ENCODE results near the gene RBM47. TPM values are rescaled to one million over a fixed set of nuclear protein-coding genes. Genes with fewer than 3 reads are reported as not detected.

Gene RBM47
- total and polyA plus RNA-seq, 7 experiments from 2014 or later: 0.17 to 47.2 (median 1.9) TPM

DNA sequence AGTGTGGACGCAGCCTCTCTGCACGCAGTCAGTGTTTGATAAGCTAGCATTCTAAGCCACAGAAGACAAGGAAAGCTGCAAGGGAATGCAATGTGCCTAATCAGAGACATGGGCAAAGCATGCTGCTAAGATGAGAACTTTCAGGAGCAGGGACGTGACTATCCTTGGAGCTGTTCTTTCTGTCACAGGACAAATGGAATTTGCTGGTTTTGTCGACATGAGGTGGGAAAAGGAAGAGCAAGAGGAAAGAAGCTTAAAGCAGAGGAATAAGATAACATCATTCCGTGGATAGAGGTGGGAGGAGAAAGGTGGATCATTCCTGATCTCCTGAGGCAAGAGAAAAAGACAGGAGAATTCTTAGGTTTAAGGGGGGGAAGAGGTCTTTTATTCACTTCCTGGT lies 33.7 kb downstream of the RBM47 start:
- no peak for DNase-seq
- Mint-ChIP-seq H3K27me3 (peaks cover 0 to 4% (median 0%) of the 10 kb centered on the region in 5 donors), H3K9me3 (peaks cover 0 to 4% (median 0%) of the 10 kb centered on the region in 11 donors), H3K36me3 (peaks cover 0 to 1% (median 0%) of the 10 kb centered on the region in 5 donors), H3K4me1 (peaks cover 0 to 5% (median 0%) of the 10 kb centered on the region in 7 donors), H3K4me3 (no peak overlapping the region), H3K27ac (no peak overlapping the region)
- no peak for ATAC-seq
- ChIA-PET CTCF (no interaction called here), POLR2A (no interaction called here)
- Histone ChIP-seq H3K4me1 (ENCODE audit: control insufficient read depth in 2 of 2, insufficient read depth in 2 of 2, low read length in 2 of 2) (no peaks in the 10 kb centered on the region), H3K36me3 (ENCODE audit: control insufficient read depth in 2 of 3, insufficient read depth in 3 of 3, low read length in 3 of 3) (no peaks in the 10 kb centered on the region), H3K9me3 (ENCODE audit: control insufficient read depth in 2 of 3, low read length in 3 of 3) (no peaks in the 10 kb centered on the region), H3K4me3 (ENCODE audit: low read length) (no peak overlapping the region), H3K27ac (ENCODE audit: low read depth, low read length) (no peak overlapping the region), H3K27me3 (ENCODE audit: control insufficient read depth in 2 of 2, insufficient read depth in 2 of 2, low read length in 2 of 2) (no peaks in the 10 kb centered on the region)
- intact Hi-C loops (cut with micrococcal nuclease): no loop called here

DNA sequence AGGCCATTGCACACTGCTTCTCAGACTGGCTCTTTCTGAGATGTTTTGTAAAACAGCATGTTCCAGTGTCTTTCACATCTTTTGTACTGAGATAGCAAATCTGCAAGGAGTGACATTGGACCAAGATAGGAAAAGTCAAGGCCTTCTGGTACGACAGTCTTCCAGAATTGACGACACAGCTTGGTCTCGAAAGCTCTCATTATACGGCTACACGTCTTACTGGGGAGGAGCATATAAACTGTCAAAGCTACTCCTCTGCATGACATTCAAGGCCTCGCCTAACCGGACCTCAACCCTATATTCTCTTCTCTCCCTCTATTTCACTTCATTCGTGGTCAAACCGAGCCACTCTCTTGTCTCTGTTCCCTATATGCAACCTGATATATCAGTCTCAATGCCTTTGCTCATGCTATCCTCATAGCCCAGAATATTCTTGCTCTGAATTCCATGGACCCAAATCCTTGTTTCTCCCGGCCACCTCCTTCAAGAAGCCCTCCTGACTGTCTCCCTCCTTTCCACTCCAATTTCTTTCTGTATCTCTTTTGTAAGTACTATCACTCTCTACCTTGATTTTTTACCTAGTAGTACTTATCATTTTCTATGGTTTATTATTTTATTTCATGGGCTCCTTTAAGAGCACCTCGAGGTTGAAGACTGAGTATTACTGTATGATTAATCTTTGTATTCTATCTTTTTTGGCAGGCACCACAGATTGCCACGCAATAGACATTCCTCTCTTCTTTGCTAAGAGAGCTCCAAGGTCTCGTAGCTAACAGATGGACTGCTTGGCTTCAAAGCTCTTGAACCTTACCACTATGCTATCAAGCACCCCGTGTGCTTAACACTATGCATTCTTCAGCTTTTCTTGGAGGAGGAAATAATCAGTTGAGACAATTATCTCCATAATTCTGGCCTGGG lies 35.1 kb downstream of the RBM47 start:
- peak overlapping the region in 1 of 9 donors; percentile 23 for H3K27ac Mint-ChIP-seq
- no peaks in the 10 kb centered on the region for H3K9me3 ChIP-seq (ENCODE audit: control insufficient read depth in 2 of 3, low read length in 3 of 3)
- ATAC-seq: no peak
- no peak overlapping the region for H3K27ac ChIP-seq (ENCODE audit: low read depth, low read length)
- H3K4me3 ChIP-seq (ENCODE audit: low read length): no peak overlapping the region
- peaks cover 0 to 4% (median 0%) of the 10 kb centered on the region in 5 donors for H3K27me3 Mint-ChIP-seq
- H3K4me1 Mint-ChIP-seq: peaks cover 0 to 5% (median 0%) of the 10 kb centered on the region in 7 donors
- no peaks in the 10 kb centered on the region for H3K4me1 ChIP-seq (ENCODE audit: control insufficient read depth in 2 of 2, insufficient read depth in 2 of 2, low read length in 2 of 2)
- peaks cover 0 to 4% (median 0%) of the 10 kb centered on the region in 11 donors for H3K9me3 Mint-ChIP-seq
- no peak overlapping the region for H3K4me3 Mint-ChIP-seq
- POLR2A ChIA-PET: no interaction called here
- CTCF ChIA-PET: no interaction called here
- no peaks in the 10 kb centered on the region for H3K36me3 ChIP-seq (ENCODE audit: control insufficient read depth in 2 of 3, insufficient read depth in 3 of 3, low read length in 3 of 3)
- H3K36me3 Mint-ChIP-seq: peaks cover 0 to 1% (median 0%) of the 10 kb centered on the region in 5 donors
- intact Hi-C loops (cut with micrococcal nuclease): no loop called here
- no peak for DNase-seq
- H3K27me3 ChIP-seq (ENCODE audit: control insufficient read depth in 2 of 2, insufficient read depth in 2 of 2, low read length in 2 of 2): no peaks in the 10 kb centered on the region

DNA sequence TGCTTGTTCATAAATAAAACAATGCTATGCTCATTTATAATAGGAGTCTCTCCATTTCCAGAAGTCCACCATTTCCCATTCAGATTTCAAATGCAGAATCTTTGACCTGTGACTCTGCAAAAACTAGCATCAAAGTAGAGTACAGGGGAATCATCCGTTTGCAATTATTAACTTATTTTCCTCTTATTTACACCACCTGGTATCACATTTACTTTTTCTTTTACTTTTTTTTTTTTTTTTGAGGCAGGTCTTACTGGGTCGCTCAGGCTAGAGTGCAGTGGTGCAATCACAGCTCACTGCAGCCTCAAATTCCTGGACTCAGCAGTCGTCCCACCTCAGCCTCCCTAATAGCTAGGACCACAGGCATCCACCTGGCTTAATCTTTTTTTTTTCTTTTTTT lies 37.6 kb downstream of the RBM47 start:
- ATAC-seq (no peak), DNase-seq (no peak)
- intact Hi-C loops (cut with micrococcal nuclease): no loop called here
- Mint-ChIP-seq H3K36me3 (peaks cover 0 to 1% (median 0%) of the 10 kb centered on the region in 5 donors), H3K4me3 (no peak overlapping the region), H3K27ac (no peak overlapping the region), H3K27me3 (peaks cover 0 to 5% (median 0%) of the 10 kb centered on the region in 5 donors), H3K9me3 (peaks cover 0 to 4% (median 0%) of the 10 kb centered on the region in 11 donors), H3K4me1 (peaks cover 0 to 8% (median 0%) of the 10 kb centered on the region in 7 donors)
- Histone ChIP-seq H3K27ac (ENCODE audit: low read depth, low read length) (no peak overlapping the region), H3K9me3 (ENCODE audit: control insufficient read depth in 2 of 3, low read length in 3 of 3) (no peaks in the 10 kb centered on the region), H3K4me3 (ENCODE audit: low read length) (no peak overlapping the region), H3K36me3 (ENCODE audit: control insufficient read depth in 2 of 3, insufficient read depth in 3 of 3, low read length in 3 of 3) (no peaks in the 10 kb centered on the region), H3K4me1 (ENCODE audit: control insufficient read depth in 2 of 2, insufficient read depth in 2 of 2, low read length in 2 of 2) (no peaks in the 10 kb centered on the region), H3K27me3 (ENCODE audit: control insufficient read depth in 2 of 2, insufficient read depth in 2 of 2, low read length in 2 of 2) (no peaks in the 10 kb centered on the region)
- ChIA-PET POLR2A (no interaction called here), CTCF (no interaction called here)

DNA sequence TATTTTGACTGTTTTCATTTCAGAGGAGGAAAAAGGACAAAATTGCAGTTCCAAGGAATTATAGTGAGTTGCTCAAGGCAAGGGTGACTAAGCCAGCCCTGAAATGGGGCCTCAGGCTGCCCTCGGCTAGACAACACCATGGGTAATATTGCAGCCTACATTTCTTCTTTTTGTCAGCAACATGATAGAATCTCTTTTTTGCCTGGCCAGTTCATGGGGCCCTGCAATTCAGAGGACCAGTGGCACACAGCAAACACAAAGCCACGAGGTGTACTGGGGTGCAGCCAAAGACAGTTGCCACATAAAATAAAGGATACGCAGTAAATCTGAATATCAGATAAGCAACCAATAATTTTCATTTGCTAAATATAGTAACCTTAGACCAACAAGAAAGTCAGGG lies 41.8 kb downstream of the RBM47 start:
- Mint-ChIP-seq H3K27ac (no peak overlapping the region), H3K36me3 (peaks cover 0 to under 1% (median 0%) of the 10 kb centered on the region in 5 donors), H3K4me3 (no peak overlapping the region), H3K27me3 (peaks cover 0 to 6% (median 0%) of the 10 kb centered on the region in 5 donors), H3K4me1 (peaks cover 0 to 10% (median 0%) of the 10 kb centered on the region in 7 donors), H3K9me3 (peaks cover 0 to 4% (median 0%) of the 10 kb centered on the region in 11 donors)
- Histone ChIP-seq H3K4me1 (ENCODE audit: control insufficient read depth in 2 of 2, insufficient read depth in 2 of 2, low read length in 2 of 2) (no peaks in the 10 kb centered on the region), H3K27ac (ENCODE audit: low read depth, low read length) (no peak overlapping the region), H3K27me3 (ENCODE audit: control insufficient read depth in 2 of 2, insufficient read depth in 2 of 2, low read length in 2 of 2) (no peaks in the 10 kb centered on the region), H3K36me3 (ENCODE audit: control insufficient read depth in 2 of 3, insufficient read depth in 3 of 3, low read length in 3 of 3) (no peaks in the 10 kb centered on the region), H3K4me3 (ENCODE audit: low read length) (no peak overlapping the region), H3K9me3 (ENCODE audit: control insufficient read depth in 2 of 3, low read length in 3 of 3) (no peaks in the 10 kb centered on the region)
- no peak for DNase-seq
- POLR2A ChIA-PET: no interaction called here
- ATAC-seq: peak; percentile 70
- CTCF ChIA-PET: no interaction called here
- intact Hi-C loops (cut with micrococcal nuclease): no loop called here

DNA sequence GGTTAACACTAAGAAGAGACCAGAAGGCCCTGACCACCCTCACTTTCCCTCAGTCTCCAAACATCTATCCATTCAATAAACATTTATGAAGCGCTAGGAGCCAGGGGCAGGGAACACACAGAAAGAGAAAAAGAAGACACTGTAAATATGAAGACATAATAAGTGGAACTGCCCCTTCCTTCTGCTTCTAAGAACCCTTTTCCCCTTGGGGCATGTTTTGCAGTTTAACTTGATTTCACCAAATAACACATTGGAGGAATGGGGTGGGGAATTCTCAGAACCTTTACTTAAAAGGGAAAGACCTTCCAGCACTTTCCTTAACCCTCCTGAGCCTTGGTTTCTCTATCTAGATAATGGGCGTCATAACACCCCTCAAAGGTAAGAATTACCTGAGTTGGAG lies 42.3 kb downstream of the RBM47 start:
- no peak for ATAC-seq
- intact Hi-C loops (cut with micrococcal nuclease): no loop called here
- DNase-seq: no peak
- no peaks in the 10 kb centered on the region for H3K36me3 ChIP-seq (ENCODE audit: control insufficient read depth in 2 of 3, insufficient read depth in 3 of 3, low read length in 3 of 3)
- POLR2A ChIA-PET: no interaction called here
- no peak overlapping the region for H3K4me3 ChIP-seq (ENCODE audit: low read length)
- no peaks in the 10 kb centered on the region for H3K9me3 ChIP-seq (ENCODE audit: control insufficient read depth in 2 of 3, low read length in 3 of 3)
- CTCF ChIA-PET: no interaction called here
- no peaks in the 10 kb centered on the region for H3K4me1 ChIP-seq (ENCODE audit: control insufficient read depth in 2 of 2, insufficient read depth in 2 of 2, low read length in 2 of 2)
- H3K4me3 Mint-ChIP-seq: no peak overlapping the region
- no peak overlapping the region for H3K27ac ChIP-seq (ENCODE audit: low read depth, low read length)
- H3K27me3 ChIP-seq (ENCODE audit: control insufficient read depth in 2 of 2, insufficient read depth in 2 of 2, low read length in 2 of 2): no peaks in the 10 kb centered on the region
- H3K27me3 Mint-ChIP-seq: peaks cover 0 to 6% (median 0%) of the 10 kb centered on the region in 5 donors
- H3K4me1 Mint-ChIP-seq: peaks cover 0 to 10% (median 0%) of the 10 kb centered on the region in 7 donors
- peaks cover 0 to 4% (median 0%) of the 10 kb centered on the region in 11 donors for H3K9me3 Mint-ChIP-seq
- H3K27ac Mint-ChIP-seq: no peak overlapping the region
- H3K36me3 Mint-ChIP-seq: peaks cover 0 to 5% (median 0%) of the 10 kb centered on the region in 5 donors

DNA sequence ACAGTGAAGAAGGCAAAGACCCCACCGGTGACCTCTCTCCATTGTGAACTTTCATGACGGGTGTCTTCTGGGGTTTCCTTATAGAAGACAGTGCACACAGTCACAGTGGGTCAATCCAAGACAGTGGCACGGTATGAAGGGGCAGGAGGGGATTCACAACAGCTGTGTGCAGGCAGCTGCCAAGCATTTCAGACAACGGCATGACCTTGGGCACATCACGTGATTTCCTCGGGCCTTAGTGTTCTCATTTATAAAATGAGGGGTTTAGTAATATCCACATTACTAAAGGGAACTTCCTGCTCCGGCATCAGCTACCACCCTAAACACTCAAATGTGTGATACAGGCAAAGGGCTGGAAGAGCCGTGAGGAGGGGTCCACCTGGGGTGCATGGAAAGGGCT lies 42.9 kb downstream of the RBM47 start:
- Mint-ChIP-seq H3K27me3 (peaks cover 0 to 7% (median 0%) of the 10 kb centered on the region in 5 donors), H3K9me3 (peaks cover 0 to 4% (median 0%) of the 10 kb centered on the region in 11 donors), H3K4me1 (peaks cover 0 to 13% (median 0%) of the 10 kb centered on the region in 7 donors), H3K4me3 (no peak overlapping the region), H3K36me3 (peaks cover 0 to 5% (median 0%) of the 10 kb centered on the region in 5 donors), H3K27ac (no peak overlapping the region)
- peak; percentile 36 for ATAC-seq
- intact Hi-C loops (cut with micrococcal nuclease): no loop called here
- ChIA-PET CTCF (no interaction called here), POLR2A (no interaction called here)
- Histone ChIP-seq H3K36me3 (ENCODE audit: control insufficient read depth in 2 of 3, insufficient read depth in 3 of 3, low read length in 3 of 3) (no peaks in the 10 kb centered on the region), H3K9me3 (ENCODE audit: control insufficient read depth in 2 of 3, low read length in 3 of 3) (no peaks in the 10 kb centered on the region), H3K27ac (ENCODE audit: low read depth, low read length) (no peak overlapping the region), H3K4me3 (ENCODE audit: low read length) (no peak overlapping the region), H3K27me3 (ENCODE audit: control insufficient read depth in 2 of 2, insufficient read depth in 2 of 2, low read length in 2 of 2) (no peaks in the 10 kb centered on the region), H3K4me1 (ENCODE audit: control insufficient read depth in 2 of 2, insufficient read depth in 2 of 2, low read length in 2 of 2) (no peaks in the 10 kb centered on the region)
- no peak for DNase-seq

Measured in naive thymus-derived CD4-positive, alpha-beta T cell (primary cell).